SU-DHL-6 (cell line): ENCODE data around the gene CAV1.

Experiments
- H2AFZ ChIP-seq: fragments of 200-600 bp; sonication (generic); 2 replicates; pipeline ENCODE4 v1.6.1; 2014; ENCODE audit warnings: low read depth, mild to moderate bottlenecking, moderate library complexity, mixed read lengths, antibody characterized with exemption, low read length; ENCODE audit not compliant: severe bottlenecking
- H3F3A ChIP-seq: fragments of 200-600 bp; shearing (Covaris generic); 2 replicates; pipeline ENCODE4 v1.6.0; 2016; ENCODE audit warnings: antibody characterized with exemption, mild to moderate bottlenecking; ENCODE audit not compliant: insufficient read depth
- H3K27ac ChIP-seq: fragments of 200-600 bp; sonication (generic); 2 replicates; pipeline ENCODE4 v1.5.1; 2016; ENCODE audit warnings: low read depth, mild to moderate bottlenecking, low read length, moderate library complexity, mixed read lengths
- H3K27me3 ChIP-seq: fragments of 200-600 bp; sonication (generic), shearing (Covaris generic); 2 replicates; pipeline ENCODE4 v1.6.0; 2014; ENCODE audit warnings: mild to moderate bottlenecking, low read length
- H3K36me3 ChIP-seq: fragments of 200-600 bp; sonication (generic); 2 replicates; pipeline ENCODE4 v1.6.1; 2014; ENCODE audit warnings: mild to moderate bottlenecking, low read length, mixed read lengths
- H3K4me2 ChIP-seq: fragments of 300-600, 200-600 bp; shearing (Covaris generic), sonication (generic); 2 replicates; pipeline ENCODE4 v1.6.0; 2014; ENCODE audit warnings: low read length, low read depth, mild to moderate bottlenecking; ENCODE audit not compliant: poor library complexity, severe bottlenecking
- H3K4me3 ChIP-seq: fragments of 200-600 bp; sonication (generic); 2 replicates; pipeline ENCODE4 v1.5.1; 2014; ENCODE audit warnings: antibody characterized with exemption, low read length, mild to moderate bottlenecking, mixed read lengths; ENCODE audit not compliant: insufficient read depth, poor library complexity, severe bottlenecking
- H3K79me2 ChIP-seq: fragments of 200-600 bp; sonication (generic); 2 replicates; pipeline ENCODE4 v1.6.1; 2014; ENCODE audit warnings: mild to moderate bottlenecking, low read length, moderate library complexity; ENCODE audit not compliant: insufficient read depth
- H3K9ac ChIP-seq: fragments of 200-600 bp; sonication (generic); 2 replicates; pipeline ENCODE4 v1.7.0; 2014; ENCODE audit warnings: mild to moderate bottlenecking, low read length
- H3K9me2 ChIP-seq: fragments of 200-600 bp; sonication (generic); replicated peaks from 2 replicates; pipeline ENCODE4 v1.6.1; 2014; ENCODE audit warnings: low read length; ENCODE audit not compliant: insufficient read depth
- H3K9me3 ChIP-seq: fragments of 200-600 bp; sonication (generic); 2 replicates; pipeline ENCODE4 v1.6.1; 2014; ENCODE audit warnings: low read length, mixed read lengths; ENCODE audit not compliant: insufficient read depth
- H4K20me1 ChIP-seq: fragments of 200-600 bp; sonication (generic); 2 replicates; pipeline ENCODE4 v1.6.1; 2014; ENCODE audit warnings: low read depth, mild to moderate bottlenecking, antibody characterized with exemption, low read length, moderate library complexity, mixed read lengths
- EZH2phosphoT487 ChIP-seq: fragments of 200-600 bp; sonication (generic), shearing (Covaris generic); conservative IDR thresholded peaks from 2 replicates; pipeline ENCODE4 v1.6.1; 2018; ENCODE audit warnings: mild to moderate bottlenecking, antibody characterized with exemption, low read length, moderate library complexity, mixed read lengths
- TF ChIP-seq, protein P1 (sequence below): fragments of 200-600 bp; sonication (generic); IDR thresholded peaks from one replicate; pipeline ENCODE4 v1.5.1; 2017; ENCODE audit warnings: antibody characterized with exemption, mild to moderate bottlenecking, low read length, moderate library complexity; ENCODE audit not compliant: insufficient read depth, poor library complexity, severe bottlenecking

The CAV1 gene

DNA sequence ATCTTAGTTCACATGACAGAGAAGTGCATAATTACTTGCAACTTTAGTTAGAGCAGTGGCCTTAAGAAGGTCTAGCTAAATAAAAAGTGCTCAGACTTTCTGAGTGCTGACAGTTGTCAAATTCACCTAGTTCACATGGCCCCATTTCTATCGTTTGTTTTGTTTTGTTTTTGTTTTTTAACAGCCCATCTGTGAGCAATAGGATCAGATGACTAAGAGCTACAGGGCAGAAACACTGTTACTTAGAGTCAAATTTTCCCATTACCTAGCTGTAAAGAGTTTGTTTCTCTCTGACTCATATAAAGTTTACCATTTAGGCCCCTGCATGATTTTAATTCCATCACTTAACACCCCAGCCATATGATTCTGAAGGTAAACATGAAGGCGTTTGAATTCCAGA is 18.8 kb downstream of the CAV1 start:
- Histone ChIP-seq H3K9me3 (no peaks in the 10 kb centered on the region), H3K27ac (no peak overlapping the region), H3K9me2 (no peaks in the 10 kb centered on the region), H3K4me2 (no peak overlapping the region), H4K20me1 (no peaks in the 10 kb centered on the region), H3K27me3 (no peaks in the 10 kb centered on the region), H3K9ac (no peak overlapping the region), H3F3A (no peaks in the 10 kb centered on the region), H2AFZ (no peak overlapping the region), H3K79me2 (no peaks in the 10 kb centered on the region), H3K36me3 (no peaks in the 10 kb centered on the region), H3K4me3 (no peak overlapping the region)
- TF ChIP-seq, protein P1, sequence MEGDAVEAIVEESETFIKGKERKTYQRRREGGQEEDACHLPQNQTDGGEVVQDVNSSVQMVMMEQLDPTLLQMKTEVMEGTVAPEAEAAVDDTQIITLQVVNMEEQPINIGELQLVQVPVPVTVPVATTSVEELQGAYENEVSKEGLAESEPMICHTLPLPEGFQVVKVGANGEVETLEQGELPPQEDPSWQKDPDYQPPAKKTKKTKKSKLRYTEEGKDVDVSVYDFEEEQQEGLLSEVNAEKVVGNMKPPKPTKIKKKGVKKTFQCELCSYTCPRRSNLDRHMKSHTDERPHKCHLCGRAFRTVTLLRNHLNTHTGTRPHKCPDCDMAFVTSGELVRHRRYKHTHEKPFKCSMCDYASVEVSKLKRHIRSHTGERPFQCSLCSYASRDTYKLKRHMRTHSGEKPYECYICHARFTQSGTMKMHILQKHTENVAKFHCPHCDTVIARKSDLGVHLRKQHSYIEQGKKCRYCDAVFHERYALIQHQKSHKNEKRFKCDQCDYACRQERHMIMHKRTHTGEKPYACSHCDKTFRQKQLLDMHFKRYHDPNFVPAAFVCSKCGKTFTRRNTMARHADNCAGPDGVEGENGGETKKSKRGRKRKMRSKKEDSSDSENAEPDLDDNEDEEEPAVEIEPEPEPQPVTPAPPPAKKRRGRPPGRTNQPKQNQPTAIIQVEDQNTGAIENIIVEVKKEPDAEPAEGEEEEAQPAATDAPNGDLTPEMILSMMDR = no peak
- no peak for TF ChIP-seq EZH2phosphoT487

DNA sequence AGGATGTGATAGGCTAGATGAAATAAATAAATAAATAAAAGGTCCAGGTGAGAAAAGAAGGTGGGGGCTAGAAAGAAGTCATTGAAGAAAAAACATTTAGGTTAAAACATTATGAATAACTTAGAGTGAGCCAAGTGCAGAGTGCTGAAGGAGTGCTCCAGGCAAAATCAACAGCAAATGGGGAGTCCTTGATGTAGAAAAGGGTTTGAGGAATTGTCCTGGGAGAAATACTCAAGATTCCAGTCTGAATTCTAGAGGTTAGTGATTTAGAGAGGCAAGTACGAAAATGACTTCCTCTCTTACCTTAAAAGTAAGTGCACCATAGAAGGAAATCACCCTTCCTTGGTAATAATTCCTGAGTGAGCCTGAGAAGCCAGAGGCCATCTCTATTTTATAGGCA is 19.7 kb downstream of the CAV1 start:
- H3K4me2 ChIP-seq = no peak overlapping the region
- H3K27ac ChIP-seq = no peak overlapping the region
- H3K9me2 ChIP-seq = no peaks in the 10 kb centered on the region
- H3K27me3 ChIP-seq = no peaks in the 10 kb centered on the region
- H3K36me3 ChIP-seq = no peaks in the 10 kb centered on the region
- H3K79me2 ChIP-seq = no peaks in the 10 kb centered on the region
- no peak for TF ChIP-seq EZH2phosphoT487
- TF ChIP-seq, protein P1 = no peak
- no peak overlapping the region for H3K4me3 ChIP-seq
- no peaks in the 10 kb centered on the region for H3F3A ChIP-seq
- no peak overlapping the region for H2AFZ ChIP-seq
- H3K9ac ChIP-seq = no peak overlapping the region
- no peaks in the 10 kb centered on the region for H4K20me1 ChIP-seq
- no peaks in the 10 kb centered on the region for H3K9me3 ChIP-seq

DNA sequence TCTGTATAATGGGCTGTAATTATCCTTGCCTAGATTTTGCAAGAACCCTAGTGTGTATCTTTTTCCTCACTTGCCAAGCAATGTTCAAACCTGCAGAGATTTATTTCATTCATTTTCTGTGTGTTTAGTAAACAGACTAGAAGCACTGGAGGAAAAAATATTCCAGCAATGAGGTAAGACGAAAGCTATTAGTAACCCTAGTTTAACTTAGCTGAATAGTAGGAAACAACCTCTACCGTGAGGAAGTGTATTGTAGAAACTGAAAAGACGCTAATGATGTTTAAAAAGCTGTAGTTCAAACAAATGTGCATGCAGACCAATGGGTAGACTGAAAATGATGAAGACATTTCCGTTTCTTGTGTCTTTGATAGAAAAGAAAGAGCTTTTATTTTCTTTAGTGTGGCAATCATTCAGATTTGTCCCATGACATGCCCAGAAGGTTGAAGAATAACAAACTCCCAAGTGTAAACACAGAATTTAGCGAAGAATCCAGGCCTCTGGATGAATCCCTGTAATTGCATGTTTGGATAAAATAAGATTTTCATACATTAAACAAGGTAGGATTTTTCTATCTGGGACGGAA is 20.7 kb downstream of the CAV1 start:
- no peaks in the 10 kb centered on the region for H3K9me3 ChIP-seq
- H3F3A ChIP-seq = no peaks in the 10 kb centered on the region
- no peaks in the 10 kb centered on the region for H3K36me3 ChIP-seq
- H3K9ac ChIP-seq = no peak overlapping the region
- TF ChIP-seq, protein P1 = no peak
- no peak for TF ChIP-seq EZH2phosphoT487
- H3K4me3 ChIP-seq = no peak overlapping the region
- no peaks in the 10 kb centered on the region for H4K20me1 ChIP-seq
- H3K27me3 ChIP-seq = no peaks in the 10 kb centered on the region
- no peaks in the 10 kb centered on the region for H3K9me2 ChIP-seq
- no peaks in the 10 kb centered on the region for H3K79me2 ChIP-seq
- no peak overlapping the region for H3K4me2 ChIP-seq
- no peak overlapping the region for H2AFZ ChIP-seq
- no peak overlapping the region for H3K27ac ChIP-seq
